Loucy (cell line): Measurements from ENCODE around the gene RGL3.

ENCODE experiments used
- H2AFZ ChIP-seq: fragments of 200-600 bp; sonication (generic); 2 replicates; pipeline ENCODE4 v1.6.0; 2016; ENCODE audit warnings: antibody characterized with exemption, mild to moderate bottlenecking, low read length, moderate library complexity
- H3F3A ChIP-seq: fragments of 200-600 bp; 2 replicates; pipeline ENCODE4 v1.6.0; 2016; ENCODE audit warnings: antibody characterized with exemption, low read depth, mild to moderate bottlenecking
- H3K27me3 ChIP-seq: fragments of 200-600 bp; sonication (generic); 2 replicates; pipeline ENCODE4 v1.6.1; 2014; ENCODE audit warnings: low read length, mild to moderate bottlenecking; ENCODE audit not compliant: insufficient read depth, poor library complexity, severe bottlenecking
- H3K36me3 ChIP-seq: fragments of 200-600 bp; sonication (generic); 2 replicates; pipeline ENCODE4 v1.6.1; 2016; ENCODE audit warnings: low read length; ENCODE audit not compliant: insufficient read depth
- H3K4me1 ChIP-seq: fragments of 200-600 bp; sonication (generic); 2 replicates; pipeline ENCODE4 v1.5.1; 2014; ENCODE audit warnings: low read length, mild to moderate bottlenecking; ENCODE audit not compliant: insufficient read depth, poor library complexity, severe bottlenecking
- H3K4me2 ChIP-seq: fragments of 200-600 bp; sonication (generic); 2 replicates; pipeline ENCODE4 v1.6.0; 2014; ENCODE audit warnings: antibody characterized with exemption, low read length, low read depth, mild to moderate bottlenecking; ENCODE audit not compliant: poor library complexity, severe bottlenecking
- H3K4me3 ChIP-seq: fragments of 200-600 bp; sonication (generic); 2 replicates; pipeline ENCODE4 v1.5.1; 2014; ENCODE audit warnings: low read length, mild to moderate bottlenecking, mixed read lengths; ENCODE audit not compliant: poor library complexity, severe bottlenecking
- H3K79me2 ChIP-seq: fragments of 200-600 bp; sonication (generic); 2 replicates; pipeline ENCODE4 v1.6.1; 2014; ENCODE audit warnings: low read length; ENCODE audit not compliant: insufficient read depth
- H3K9ac ChIP-seq: fragments of 200-600 bp; sonication (generic); 2 replicates; pipeline ENCODE4 v1.6.0; 2014; ENCODE audit warnings: mild to moderate bottlenecking, low read depth, low read length, moderate library complexity; ENCODE audit not compliant: poor library complexity, severe bottlenecking
- H3K9me2 ChIP-seq: fragments of 200-600 bp; sonication (generic); replicated peaks from 2 replicates; pipeline ENCODE4 v1.6.1; 2016; ENCODE audit warnings: low read depth, low read length, mixed read lengths
- H3K9me3 ChIP-seq: fragments of 200-600 bp; sonication (generic); 2 replicates; pipeline ENCODE4 v1.6.1; 2014; ENCODE audit warnings: mild to moderate bottlenecking, antibody characterized with exemption, low read length, low read depth; ENCODE audit not compliant: insufficient read depth
- H4K20me1 ChIP-seq: fragments of 200-600 bp; sonication (generic); 2 replicates; pipeline ENCODE4 v1.6.0; 2014; ENCODE audit warnings: antibody characterized with exemption, low read length, mild to moderate bottlenecking; ENCODE audit not compliant: insufficient read depth, poor library complexity, severe bottlenecking
- EZH2phosphoT487 ChIP-seq: fragments of 200-600 bp; IDR thresholded peaks from 2 replicates; pipeline ENCODE4 v1.6.1; 2018; ENCODE audit warnings: antibody characterized with exemption, mild to moderate bottlenecking, moderate library complexity, borderline replicate concordance
- TF ChIP-seq, protein P1 (sequence below): fragments of 200-600 bp; sonication (generic); conservative IDR thresholded peaks from 2 replicates; pipeline ENCODE4 v1.5.1; 2014; ENCODE audit warnings: mild to moderate bottlenecking, antibody characterized with exemption, low read length

RGL3 gene

DNA sequence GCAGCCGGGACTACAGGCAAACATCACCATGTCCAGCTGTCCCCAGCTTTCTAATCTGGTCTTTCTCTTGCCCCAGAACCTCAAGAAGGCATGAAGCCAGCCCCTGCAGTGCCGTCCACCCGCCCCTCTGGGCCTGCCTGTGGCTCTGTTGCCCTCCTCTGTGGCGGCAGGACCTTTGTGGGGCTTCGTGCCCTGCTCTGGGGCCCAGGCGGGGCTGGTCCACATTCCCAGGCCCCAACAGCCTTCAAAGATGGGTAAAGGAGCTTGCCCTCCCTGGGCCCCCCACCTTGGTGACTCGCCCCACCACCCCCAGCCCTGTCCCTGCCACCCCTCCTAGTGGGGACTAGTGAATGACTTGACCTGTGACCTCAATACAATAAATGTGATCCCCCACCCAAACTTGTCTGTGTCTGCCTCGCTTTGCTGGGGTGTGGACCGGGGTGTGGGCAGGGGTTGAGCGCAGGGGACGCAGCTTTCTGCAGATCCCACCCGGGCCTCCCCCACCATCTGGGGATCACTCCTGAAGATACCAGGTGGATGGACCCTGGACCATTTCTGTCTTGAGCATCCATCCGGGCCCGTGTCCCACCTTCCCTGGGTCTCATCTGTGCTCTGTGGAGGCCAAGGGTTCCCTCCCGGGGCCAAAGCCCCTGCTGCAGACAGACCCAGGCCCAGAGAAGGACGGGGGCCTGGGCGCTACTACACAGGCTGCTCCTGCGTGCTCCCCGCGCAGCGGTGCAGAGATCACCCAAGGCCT is 31.6 kb upstream of the RGL3 start:
- H3K4me3 ChIP-seq = no peak overlapping the region
- H3K9ac ChIP-seq = no peak overlapping the region
- H3K36me3 ChIP-seq = peaks cover 27% of the 10 kb centered on the region; the same call in 1 of the 2 replicates
- no peak for TF ChIP-seq EZH2phosphoT487
- TF ChIP-seq, protein P1, sequence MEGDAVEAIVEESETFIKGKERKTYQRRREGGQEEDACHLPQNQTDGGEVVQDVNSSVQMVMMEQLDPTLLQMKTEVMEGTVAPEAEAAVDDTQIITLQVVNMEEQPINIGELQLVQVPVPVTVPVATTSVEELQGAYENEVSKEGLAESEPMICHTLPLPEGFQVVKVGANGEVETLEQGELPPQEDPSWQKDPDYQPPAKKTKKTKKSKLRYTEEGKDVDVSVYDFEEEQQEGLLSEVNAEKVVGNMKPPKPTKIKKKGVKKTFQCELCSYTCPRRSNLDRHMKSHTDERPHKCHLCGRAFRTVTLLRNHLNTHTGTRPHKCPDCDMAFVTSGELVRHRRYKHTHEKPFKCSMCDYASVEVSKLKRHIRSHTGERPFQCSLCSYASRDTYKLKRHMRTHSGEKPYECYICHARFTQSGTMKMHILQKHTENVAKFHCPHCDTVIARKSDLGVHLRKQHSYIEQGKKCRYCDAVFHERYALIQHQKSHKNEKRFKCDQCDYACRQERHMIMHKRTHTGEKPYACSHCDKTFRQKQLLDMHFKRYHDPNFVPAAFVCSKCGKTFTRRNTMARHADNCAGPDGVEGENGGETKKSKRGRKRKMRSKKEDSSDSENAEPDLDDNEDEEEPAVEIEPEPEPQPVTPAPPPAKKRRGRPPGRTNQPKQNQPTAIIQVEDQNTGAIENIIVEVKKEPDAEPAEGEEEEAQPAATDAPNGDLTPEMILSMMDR = no peak
- H2AFZ ChIP-seq = no peak overlapping the region
- no peaks in the 10 kb centered on the region for H3K9me3 ChIP-seq
- H3K79me2 ChIP-seq = no peaks in the 10 kb centered on the region
- H3K9me2 ChIP-seq = no peaks in the 10 kb centered on the region
- no peaks in the 10 kb centered on the region for H3K4me1 ChIP-seq
- no peaks in the 10 kb centered on the region for H4K20me1 ChIP-seq
- H3K4me2 ChIP-seq = no peak overlapping the region
- no peaks in the 10 kb centered on the region for H3K27me3 ChIP-seq
- H3F3A ChIP-seq = no peaks in the 10 kb centered on the region

DNA sequence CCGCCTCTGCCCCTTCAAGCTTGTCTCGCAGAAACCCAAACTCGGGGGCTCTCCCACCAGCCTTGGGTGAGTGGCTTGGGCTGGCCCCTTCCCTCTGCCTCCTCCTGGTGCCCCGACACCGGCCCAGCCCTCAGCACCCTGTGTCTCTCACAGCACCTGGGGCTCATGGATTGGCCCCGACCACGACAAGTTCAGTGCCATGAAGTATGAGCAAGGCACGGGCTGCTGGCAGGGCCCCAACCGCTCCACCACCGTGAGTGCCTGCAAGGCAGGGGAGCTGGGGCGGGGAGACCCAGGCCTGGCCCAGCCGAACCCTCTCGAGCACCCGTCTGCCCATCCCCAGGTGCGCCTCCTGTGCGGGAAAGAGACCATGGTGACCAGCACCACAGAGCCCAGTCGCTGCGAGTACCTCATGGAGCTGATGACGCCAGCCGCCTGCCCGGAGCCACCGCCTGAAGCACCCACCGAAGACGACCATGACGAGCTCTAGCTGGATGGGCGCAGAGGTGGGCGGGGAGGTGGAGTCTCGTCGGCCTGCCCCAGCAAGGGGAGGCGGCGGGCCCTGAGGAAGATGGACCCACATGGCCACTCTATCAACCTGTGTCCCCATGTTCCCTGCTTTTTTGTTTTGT is 29.9 kb upstream of the RGL3 start:
- peaks cover 34% of the 10 kb centered on the region; the same call in 1 of the 2 replicates for H3K36me3 ChIP-seq

DNA sequence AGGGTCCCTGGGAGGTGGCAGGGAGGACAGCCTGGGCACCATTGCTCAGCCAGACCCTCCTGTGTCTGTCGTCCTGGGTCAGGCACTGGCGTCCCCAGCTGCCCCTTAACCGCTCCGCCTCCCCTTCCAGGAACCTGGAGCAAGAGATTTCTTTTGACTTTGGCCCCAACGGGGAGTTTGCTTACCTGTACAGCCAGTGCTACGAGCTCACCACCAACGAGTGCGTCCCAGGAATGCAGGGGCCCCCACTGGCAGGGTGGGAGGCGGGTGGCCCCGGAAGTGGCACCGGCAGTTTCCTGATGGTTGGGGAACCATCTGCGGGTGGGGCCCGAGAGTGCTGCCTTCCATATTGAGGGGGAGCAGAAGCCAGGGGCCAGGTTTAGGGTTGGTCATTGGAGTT is 29.3 kb upstream of the RGL3 start:
- peaks cover 36% of the 10 kb centered on the region; the same call in 1 of the 2 replicates for H3K36me3 ChIP-seq
- H2AFZ ChIP-seq = no peak overlapping the region
- no peaks in the 10 kb centered on the region for H4K20me1 ChIP-seq
- no peak overlapping the region for H3K9ac ChIP-seq
- H3F3A ChIP-seq = no peaks in the 10 kb centered on the region
- H3K79me2 ChIP-seq = peaks cover 3% of the 10 kb centered on the region; the same call in 1 of the 2 replicates
- no peak overlapping the region for H3K4me3 ChIP-seq
- no peaks in the 10 kb centered on the region for H3K27me3 ChIP-seq
- H3K4me1 ChIP-seq = peaks cover 4% of the 10 kb centered on the region
- no peaks in the 10 kb centered on the region for H3K9me3 ChIP-seq
- TF ChIP-seq, protein P1 = no peak
- TF ChIP-seq EZH2phosphoT487 = no peak
- H3K9me2 ChIP-seq = no peaks in the 10 kb centered on the region
- H3K4me2 ChIP-seq = no peak overlapping the region

More for the DNA sequence above, 29.9 kb upstream of the RGL3 start:
- Histone ChIP-seq H4K20me1 (no peaks in the 10 kb centered on the region), H3K9ac (no peak overlapping the region), H2AFZ (no peak overlapping the region), H3K9me2 (no peaks in the 10 kb centered on the region), H3K27me3 (no peaks in the 10 kb centered on the region), H3K4me3 (no peak overlapping the region), H3K4me1 (peaks cover 3% of the 10 kb centered on the region), H3K79me2 (peaks cover under 1% of the 10 kb centered on the region; the same call in 1 of the 2 replicates), H3F3A (no peaks in the 10 kb centered on the region), H3K9me3 (no peaks in the 10 kb centered on the region), H3K4me2 (no peak overlapping the region)
- TF ChIP-seq EZH2phosphoT487 = no peak
- TF ChIP-seq, protein P1 = no peak
